Measurements from ENCODE around the gene TMEM63C. TPM values are rescaled to one million over a fixed set of nuclear protein-coding genes. Genes with fewer than 3 reads are reported as not detected.

Gene TMEM63C
- total RNA-seq, 4 donors from 2014 or later = 0.08 to 0.13 (median 0.10) TPM; not detected in 1

DNA sequence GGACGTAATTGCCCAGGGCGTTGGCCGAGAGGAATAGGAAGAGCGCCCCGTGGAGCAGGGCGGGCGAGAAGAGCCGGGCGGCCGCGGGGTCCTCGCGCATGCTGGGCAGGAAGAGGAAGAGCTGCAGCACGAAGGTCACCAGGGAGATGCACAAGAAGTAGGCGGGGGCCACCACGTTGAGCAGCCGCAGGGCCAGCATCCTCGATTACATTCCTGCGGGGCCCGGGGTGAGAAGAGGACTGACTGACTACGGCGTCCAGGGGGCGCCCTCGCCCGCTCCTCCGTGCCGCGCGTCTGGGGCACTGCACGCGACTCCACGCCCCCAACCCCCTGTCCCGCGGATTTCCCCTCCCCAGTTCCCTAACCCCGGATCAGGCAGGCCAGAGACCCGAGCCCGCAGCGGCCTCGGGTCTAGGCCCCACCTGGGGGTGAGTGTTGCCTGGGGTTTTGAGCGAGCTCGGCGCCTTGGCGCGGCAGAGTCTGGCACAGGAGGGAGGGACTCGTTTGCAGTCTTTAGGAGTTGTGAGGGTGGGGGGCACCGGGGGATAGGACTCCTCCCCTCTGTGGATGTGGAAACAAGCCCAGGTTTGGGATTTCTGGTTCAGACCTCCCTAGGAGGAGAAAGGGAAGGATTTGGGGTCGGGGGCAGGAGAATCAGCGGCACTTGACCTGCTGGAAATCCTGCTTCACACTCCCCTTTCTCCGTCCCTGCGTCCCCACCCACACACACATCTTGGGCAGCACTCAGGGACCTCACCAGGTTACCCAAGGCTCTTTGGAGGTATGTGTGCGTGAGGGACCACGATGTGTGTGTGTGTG lies 41.8 kb upstream of the TMEM63C start:
- Histone ChIP-seq H3K4me1 (peaks cover 0 to 31% (median 14%) of the 10 kb centered on the region in 3 donors), H3K4me3 (no peak overlapping the region), H3K9me3 (no peaks in the 10 kb centered on the region), H3K36me3 (no peaks in the 10 kb centered on the region), H3K27me3 (peaks cover 100% of the 10 kb centered on the region), H3K27ac (no peak overlapping the region)
- ATAC-seq = peak; percentile 19
- no peak for TF ChIP-seq POLR2A (IDR thresholded peaks at IDR 0.05)
- TF ChIP-seq EP300 (IDR thresholded peaks at IDR 0.05) = no peak
- peak in 1 of 4 experiments; percentile 36 for TF ChIP-seq CTCF (IDR thresholded peaks at IDR 0.05)
- TF ChIP-seq POLR2AphosphoS5 (IDR thresholded peaks at IDR 0.05) = no peak
- 7 to 20% methylated on average over 2 to 5 of the region's 52 CpGs for WGBS, 2 donors (ENCODE audit: low coverage in 1 of 2)

GRCh38 chr14:77140359-77141213 lies 41.0 kb upstream of the TMEM63C start:
- Histone ChIP-seq H3K27me3 (peaks cover 100% of the 10 kb centered on the region), H3K9me3 (no peaks in the 10 kb centered on the region), H3K4me1 (peaks cover 0 to 31% (median 14%) of the 10 kb centered on the region in 3 donors), H3K36me3 (no peaks in the 10 kb centered on the region), H3K27ac (no peak overlapping the region), H3K4me3 (peak overlapping the region in 1 of 2 donors; percentile 47)
- 2% methylated on average over 9 to 12 of the region's 67 CpGs for WGBS, 2 donors (ENCODE audit: low coverage in 1 of 2)
- TF ChIP-seq POLR2AphosphoS5 (IDR thresholded peaks at IDR 0.05) = no peak
- TF ChIP-seq POLR2A (IDR thresholded peaks at IDR 0.05) = no peak
- TF ChIP-seq CTCF (IDR thresholded peaks at IDR 0.05) = no peak
- no peak for TF ChIP-seq EP300 (IDR thresholded peaks at IDR 0.05)
- ATAC-seq = no peak

GRCh38 chr14:77141214-77142004 lies 40.2 kb upstream of the TMEM63C start, which contains the start of gene ZDHHC22:
Gene ZDHHC22 (minus strand): TSS chr14:77141791. CDS start chr14:77139738, 2,053 bp downstream.
- no peak for ATAC-seq
- TF ChIP-seq POLR2A (IDR thresholded peaks at IDR 0.05) (no peak), EP300 (IDR thresholded peaks at IDR 0.05) (no peak), CTCF (IDR thresholded peaks at IDR 0.05) (peak in 2 of 4 experiments; percentile 12 to 46)
- WGBS, 2 donors (ENCODE audit: low coverage in 1 of 2) = no CpG with 5 or more reads among the region's 77 CpGs
- Histone ChIP-seq H3K36me3 (no peaks in the 10 kb centered on the region), H3K27ac (no peak within 1 kb of the TSS), H3K9me3 (no peaks in the 10 kb centered on the region), H3K4me3 (peak within 1 kb of the TSS in 1 of 2 donors; percentile 47), H3K4me1 (peaks cover 0 to 31% (median 14%) of the 10 kb centered on the region in 3 donors), H3K27me3 (peaks cover 100% of the 10 kb centered on the region)

DNA sequence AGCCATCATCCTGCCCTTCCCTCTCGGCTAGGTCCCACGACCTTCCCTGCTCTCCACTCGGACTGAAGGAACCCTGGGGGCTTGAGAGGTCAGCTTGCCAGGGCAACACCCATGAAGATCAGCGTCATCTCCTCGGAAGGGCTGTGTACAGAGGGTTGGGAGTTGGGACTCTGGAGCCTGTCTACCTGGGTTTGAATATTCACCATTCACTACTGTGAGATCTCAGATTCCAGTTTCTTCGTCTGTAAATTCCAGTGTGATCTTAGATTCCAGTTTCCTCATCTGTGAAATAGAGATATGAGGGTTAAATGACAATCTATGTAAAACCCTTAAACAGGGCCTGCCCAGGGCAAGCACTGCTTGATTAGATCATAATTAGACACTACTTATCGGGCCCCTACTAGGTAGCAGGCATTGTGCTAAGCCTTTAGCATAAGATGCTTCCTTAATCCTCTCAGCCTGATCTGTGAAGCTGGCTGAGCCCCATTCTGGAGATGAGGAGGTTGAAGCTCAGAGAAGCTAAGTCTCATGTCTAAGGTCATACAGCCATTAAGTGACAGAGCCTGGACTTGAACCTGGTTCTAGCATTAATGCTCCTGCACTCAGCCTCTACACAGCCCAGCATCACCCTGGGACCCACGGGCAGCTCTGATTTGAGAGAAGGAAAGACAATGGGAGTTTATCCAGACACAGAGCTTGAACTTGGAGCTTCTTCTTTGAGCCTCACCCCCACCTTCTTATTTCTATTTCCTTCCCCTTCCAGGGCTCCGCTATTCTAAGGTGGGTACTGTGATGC lies 39.4 kb upstream of the TMEM63C start:
- H3K36me3 ChIP-seq = no peaks in the 10 kb centered on the region
- no peak for TF ChIP-seq CTCF (IDR thresholded peaks at IDR 0.05)
- TF ChIP-seq POLR2AphosphoS5 (IDR thresholded peaks at IDR 0.05) = no peak
- no peak for TF ChIP-seq EP300 (IDR thresholded peaks at IDR 0.05)
- no peak for TF ChIP-seq POLR2A (IDR thresholded peaks at IDR 0.05)
- WGBS, 2 donors (ENCODE audit: low coverage in 1 of 2) = 3 to 8% methylated on average over 4 to 8 of the region's 9 CpGs
- H3K9me3 ChIP-seq = no peaks in the 10 kb centered on the region
- no peak overlapping the region for H3K27ac ChIP-seq
- peak overlapping the region in 1 of 2 donors; percentile 47 for H3K4me3 ChIP-seq
- no peak for ATAC-seq
- H3K4me1 ChIP-seq = peaks cover 0 to 31% (median 14%) of the 10 kb centered on the region in 3 donors
- H3K27me3 ChIP-seq = peaks cover 100% of the 10 kb centered on the region
